ENCODE results near the gene SH3RF3. TPM values are rescaled to one million over a fixed set of nuclear protein-coding genes. Genes with fewer than 3 reads are reported as not detected.

SH3RF3 gene
- total RNA-seq, 1 donor from 2014 or later, result 0.23 TPM

DNA sequence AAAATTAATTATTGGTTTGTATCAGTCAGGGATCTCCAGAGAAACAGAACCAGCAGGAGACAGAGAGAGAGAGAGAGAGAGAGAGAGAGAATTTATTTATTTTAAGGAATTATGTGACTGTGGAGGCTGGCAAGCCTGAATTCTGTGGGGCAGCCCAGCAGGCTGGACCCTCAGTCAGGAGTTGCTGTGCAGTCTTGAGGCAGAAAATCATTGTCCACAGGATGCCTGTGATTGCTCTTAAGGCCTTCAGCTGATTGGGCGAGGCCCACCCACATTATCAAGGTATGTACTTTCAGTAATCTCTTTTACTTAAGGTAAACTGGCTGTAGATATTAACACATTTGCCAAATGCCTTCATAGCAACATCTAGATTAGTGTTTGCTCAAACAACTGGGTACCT, 329.5 kb downstream of the SH3RF3 start:
- intact Hi-C loops (cut with micrococcal nuclease), result no loop called here

DNA sequence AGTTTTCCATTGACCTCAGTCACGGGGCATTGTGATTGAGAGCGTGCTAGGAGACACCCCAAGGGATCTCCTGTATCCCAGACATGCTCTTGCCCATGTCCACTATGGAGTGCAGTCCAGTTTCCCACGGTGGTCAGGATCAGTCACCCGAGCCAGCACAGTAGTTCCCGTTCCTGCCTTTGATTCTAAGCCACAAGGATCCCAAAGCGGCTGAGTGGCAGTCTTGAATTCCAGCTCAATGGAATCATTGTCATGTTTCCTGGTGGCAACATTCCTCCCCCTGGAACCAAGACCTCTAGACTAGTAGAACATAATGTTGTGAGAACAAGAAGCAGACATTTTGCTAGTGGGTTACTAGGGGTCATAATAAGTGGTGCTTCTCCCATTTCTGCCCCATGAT, 330.5 kb downstream of the SH3RF3 start:
- intact Hi-C loops (cut with micrococcal nuclease), result no loop called here

DNA sequence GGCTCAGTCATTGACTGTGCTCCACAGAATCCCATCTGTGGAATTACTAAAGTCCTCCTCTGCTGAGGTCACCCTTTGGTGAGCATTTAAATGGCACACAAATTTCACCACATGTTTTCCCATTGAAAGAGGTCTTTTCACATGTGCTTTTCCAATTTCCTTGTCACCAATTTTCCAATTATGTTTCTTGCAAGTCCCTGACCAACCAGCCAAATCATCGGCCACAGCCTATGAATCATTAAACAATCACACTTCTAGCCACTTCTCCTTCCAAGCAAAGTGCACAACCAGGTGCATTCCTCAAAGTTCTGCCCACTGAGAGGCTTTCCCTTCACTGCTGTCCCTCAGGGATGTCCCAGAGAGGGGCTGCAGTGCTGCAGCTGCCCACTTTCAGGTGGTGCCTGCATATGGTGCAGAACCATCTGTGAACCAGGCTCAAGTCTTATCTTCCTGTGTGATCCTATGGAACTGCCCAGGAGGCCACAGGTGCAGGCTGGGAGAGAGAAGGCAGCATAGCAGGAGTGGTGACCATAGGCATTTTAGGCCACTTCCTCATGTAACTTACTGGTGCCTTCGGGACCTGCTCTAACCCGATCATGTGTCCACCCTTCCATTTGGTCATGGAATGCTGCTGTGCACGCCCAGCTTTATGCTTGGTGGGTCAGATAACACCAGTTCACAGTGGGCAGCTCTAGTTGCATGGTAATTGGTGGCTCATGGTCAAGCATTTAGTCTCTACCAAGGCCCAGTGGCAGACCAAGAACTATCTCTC, 331.7 kb downstream of the SH3RF3 start:
- intact Hi-C loops (cut with micrococcal nuclease), result no loop called here

DNA sequence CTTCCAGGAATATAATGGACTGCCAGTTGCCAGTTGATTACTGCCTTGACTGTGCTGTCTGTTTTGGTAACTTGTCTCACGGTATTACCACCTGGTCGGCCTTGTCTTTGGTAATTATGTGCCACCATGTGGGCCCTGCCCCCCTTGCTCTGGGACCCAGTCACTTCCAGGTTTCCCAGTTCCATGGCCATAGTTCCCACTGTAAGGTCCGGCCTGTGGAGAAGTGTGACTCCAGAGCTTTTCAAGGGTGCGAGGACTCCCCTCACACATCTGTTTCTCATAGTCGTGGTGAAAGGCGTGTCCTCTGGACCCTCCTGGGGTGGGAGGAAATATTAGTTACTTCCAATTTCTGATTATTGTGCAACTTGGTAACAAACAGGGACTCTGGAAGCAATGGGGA, 334.2 kb downstream of the SH3RF3 start:
- intact Hi-C loops (cut with micrococcal nuclease), result no loop called here

DNA sequence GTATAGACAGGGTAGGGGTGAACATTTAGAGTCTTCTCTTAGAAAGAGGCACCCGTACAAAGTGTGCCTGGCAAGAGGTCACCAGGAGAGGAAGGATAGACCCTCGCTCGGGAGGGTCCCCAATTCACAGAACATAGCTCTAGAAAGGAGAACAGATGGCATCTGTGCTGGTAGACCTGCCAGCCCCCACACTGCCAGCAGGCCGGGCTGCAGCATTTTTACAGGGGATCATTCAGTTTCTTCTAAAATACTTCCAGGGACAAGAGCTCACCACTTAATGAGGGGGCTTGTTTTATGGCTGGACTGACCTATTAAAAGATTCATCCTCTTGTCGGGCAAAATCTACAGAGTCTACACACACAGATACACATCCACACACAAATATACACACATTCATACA, 334.9 kb downstream of the SH3RF3 start:
- intact Hi-C loops (cut with micrococcal nuclease), result no loop called here

DNA sequence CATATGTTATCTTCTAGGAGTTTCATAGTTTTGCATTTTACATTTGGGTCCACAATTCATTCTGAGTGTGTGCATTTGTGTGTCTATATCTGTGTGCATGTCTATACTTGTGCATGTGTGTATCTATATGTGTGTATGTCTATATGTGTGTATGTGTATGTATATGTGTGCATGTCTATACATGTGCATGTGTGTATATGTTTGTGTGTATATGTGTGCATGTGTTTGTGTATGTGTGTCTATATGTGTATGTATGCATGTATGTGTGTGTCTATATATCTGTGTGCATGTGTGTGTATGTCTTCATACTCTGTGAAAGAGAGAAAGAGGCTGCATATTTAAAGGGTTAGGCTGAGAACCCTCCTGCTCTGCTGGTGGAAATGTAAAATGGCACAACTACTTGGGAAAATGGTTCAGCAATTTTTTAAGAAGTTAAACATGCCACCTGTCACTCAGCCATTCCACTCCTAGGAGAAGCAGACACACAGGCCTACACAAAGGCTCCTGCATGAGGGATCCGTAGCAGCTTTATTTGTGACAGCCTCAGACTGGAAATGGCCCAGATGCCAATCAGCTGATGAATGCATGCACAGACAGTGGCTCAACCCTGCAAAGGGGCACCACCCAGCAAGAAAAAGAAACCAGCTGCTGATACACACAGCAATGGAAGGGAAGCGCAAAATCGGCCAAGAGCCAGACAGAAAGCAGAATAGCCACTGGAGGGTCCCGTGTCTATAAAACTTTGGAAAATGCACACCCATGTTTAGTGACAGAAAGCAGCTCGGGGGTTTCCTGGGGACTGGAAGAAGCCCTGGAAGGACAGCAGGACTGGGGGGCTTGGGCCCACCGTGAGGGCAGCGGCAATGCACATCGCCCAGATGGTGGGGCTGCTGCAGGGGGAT, 337.9 kb downstream of the SH3RF3 start:
- intact Hi-C loops (cut with micrococcal nuclease), result no loop called here

DNA sequence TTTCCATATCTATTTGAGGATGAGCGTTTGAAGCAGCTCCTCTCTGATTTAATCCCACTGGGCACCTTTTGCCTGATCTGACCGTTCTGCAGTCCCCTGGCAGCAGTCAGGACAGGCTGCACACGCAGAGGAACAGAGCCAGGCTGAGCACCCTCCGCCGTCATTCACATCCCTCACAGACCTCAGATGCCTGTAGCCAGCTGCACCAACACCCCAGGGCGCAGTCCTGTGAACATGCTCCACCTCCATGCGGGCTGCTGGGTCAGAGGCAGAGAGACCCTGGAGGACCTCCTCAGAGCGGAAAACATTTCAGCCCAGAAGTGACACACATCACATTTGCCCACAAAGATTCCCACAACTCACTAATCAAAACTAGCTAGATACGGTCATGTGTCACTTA, 338.7 kb downstream of the SH3RF3 start:
- intact Hi-C loops (cut with micrococcal nuclease), result no loop called here

DNA sequence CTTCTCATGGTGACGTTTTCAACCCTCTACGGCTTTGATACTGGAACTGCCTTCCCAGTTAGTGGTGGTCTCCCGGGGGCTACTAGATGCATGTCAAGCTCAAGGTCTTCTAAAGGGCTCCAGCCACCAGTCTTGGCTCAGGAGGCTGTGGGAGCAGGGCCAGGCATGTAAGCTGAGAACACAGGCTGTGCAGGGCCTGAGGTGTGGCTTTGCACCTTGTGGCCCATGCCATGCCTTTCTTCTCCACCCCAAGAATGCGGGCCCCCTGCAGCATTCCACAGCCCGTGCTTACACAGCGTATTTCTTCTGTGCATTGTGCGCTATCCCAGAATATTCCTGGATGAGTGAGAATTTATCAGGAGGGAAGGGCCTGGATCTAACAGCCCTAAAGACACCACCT, 339.9 kb downstream of the SH3RF3 start:
- intact Hi-C loops (cut with micrococcal nuclease), result no loop called here

DNA sequence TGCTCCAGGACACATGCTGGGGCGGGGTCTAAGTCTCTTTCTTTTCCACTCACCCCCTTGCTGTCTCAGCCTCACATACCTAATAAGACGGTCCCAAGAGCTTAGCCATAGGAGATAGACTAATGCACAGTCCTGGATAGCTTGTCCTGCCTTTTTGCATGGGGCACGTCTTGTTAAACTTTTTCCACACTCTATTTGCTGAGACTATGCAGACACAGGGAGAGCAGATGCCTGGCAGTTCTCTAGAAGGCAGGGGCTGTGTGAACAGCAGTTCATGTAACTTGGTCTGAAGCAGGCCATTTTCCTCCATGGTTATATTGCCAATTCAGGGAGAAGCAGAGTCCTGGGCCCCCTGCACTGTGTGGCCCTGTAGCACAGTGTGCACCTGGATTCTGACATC, 342.7 kb downstream of the SH3RF3 start:
- intact Hi-C loops (cut with micrococcal nuclease), result no loop called here

DNA sequence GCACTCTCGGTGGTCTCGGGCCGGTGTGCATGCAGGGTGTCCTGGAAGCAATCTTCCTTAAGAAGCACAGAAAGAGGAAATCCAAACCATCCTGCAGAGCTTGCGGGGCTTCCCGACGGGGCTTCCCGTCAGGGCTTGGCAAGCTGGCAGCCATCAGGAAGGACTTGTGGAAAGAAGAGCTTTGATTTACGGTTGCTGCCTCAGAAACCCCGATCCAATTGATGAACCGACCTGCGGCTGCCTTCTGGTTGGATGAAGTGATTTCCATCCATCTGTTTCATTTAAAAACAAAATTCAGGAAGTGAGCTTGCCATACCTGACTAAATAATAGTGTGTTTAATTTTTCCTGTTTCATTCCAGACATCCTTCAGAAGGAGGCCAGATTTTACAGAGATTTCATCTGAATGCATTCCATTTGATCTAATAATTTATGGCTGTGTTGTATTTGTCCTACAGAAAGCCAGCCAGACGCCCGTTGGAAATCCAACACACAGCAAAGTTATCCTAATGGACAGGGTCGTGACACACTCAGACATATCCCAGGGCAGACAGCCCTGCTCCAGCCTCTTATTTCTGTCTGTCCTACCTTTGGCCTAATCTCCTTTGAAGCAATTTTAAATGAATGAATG, 343.4 kb downstream of the SH3RF3 start:
- intact Hi-C loops (cut with micrococcal nuclease), result no loop called here

DNA sequence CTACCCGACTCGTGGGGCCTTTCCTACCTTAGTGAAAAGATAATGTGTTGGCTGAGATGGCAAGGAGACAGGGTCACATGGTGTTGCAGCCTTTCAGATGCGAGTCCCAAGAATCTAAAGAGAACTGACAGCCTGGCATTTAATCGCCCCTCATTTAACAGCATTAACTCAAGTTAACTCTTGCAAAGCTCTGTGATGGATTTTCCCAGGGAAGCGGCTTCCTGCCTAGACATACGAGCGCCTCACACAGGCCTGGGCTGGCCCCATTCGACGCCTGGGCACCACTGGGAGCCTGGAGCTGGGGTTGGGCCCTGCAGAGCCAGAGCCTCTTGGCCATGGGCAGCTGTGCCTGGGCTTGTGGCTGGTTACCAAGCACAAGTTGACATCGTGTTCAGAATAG, 344.0 kb downstream of the SH3RF3 start:
- intact Hi-C loops (cut with micrococcal nuclease), result no loop called here

DNA sequence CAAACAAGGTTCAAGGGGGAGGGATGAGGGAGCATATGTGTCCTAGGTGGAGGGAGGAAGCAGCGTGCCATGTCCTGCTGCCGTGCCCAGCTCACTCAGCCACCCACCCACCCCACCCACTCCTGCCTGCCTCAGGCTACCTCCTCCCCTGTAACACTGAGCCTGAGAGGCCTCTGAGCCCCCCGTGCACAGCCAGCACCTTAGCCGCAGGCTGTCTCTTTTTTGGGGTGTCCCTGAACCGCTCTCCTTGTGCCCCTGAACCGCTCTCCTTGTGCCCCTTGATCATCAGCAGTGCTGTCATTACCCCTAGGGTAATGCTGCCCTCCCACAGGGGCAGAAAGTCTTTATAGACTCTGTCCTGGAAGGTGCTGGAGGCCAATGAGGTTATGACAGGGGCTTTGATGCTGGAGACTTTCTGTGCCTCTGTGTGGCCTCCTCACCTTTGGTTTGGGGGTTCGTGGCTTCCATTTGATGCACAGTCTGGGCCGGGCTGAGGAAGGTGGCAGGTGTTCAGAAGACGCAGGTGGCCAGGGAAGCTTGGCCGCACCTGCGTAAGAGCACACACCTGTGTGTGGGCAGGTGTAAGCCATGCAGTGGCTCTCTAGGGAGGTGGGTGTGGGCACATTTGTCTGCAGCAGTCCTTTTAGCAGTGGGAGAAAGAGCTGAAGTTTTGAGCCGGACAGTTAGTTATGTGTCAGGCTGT, 344.8 kb downstream of the SH3RF3 start:
- intact Hi-C loops (cut with micrococcal nuclease), result no loop called here

DNA sequence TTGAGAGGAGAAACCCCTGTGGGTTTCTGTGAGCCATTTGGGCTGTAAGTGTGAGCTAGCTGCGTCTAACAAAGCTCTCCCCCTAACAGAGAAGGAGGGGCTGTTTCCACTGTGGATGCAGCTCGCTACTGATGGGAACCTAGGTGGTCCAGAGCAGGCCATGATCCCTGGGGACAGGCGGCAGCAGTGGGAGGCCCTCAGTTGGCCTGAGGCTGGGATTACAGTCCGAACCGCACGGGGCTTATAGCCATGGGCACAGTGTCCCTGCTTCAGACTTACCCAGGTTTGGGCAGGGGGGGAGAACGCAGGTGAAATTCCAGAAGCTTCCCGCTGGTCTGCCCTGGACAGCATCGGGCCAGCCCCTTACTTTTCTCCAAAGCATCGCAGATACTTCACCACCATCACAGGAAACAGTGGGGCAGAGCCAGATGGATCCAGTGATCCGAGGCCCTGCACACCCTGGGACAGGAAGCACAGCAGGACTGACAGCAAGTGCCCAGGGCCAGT, 345.4 kb downstream of the SH3RF3 start:
- intact Hi-C loops (cut with micrococcal nuclease), result no loop called here

DNA sequence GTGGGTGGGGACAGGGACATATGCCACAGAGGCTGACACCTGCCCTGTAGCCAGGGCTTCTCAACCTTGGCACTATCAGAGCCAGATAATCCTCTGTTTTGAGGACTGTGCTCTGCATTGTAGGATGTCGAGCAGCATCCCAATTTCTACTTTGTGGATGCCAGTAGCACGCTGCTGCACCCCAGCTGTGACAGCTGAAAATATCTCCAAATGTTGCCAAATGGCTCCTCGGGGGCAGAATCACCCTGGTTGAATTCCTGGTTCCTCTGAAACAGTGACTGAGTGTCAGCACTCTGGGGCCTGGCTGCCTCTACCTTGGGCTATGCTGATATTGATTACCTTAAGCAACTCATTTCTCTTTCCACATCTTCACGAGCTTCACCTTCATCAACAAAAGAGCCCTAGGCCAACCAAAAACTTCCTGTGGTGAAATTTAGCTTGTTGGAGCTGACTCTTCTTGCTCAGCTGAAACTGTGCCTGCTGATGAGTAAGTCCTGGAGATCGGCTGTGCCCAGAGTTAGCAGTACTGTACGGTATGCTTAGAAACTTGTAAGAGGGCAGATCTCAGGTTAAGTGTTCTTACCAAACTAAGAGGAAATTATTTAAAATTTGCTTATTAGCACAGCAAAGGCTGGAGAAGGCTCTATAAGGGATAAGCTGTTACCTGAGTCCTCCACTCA, 346.7 kb downstream of the SH3RF3 start:
- intact Hi-C loops (cut with micrococcal nuclease), result no loop called here

DNA sequence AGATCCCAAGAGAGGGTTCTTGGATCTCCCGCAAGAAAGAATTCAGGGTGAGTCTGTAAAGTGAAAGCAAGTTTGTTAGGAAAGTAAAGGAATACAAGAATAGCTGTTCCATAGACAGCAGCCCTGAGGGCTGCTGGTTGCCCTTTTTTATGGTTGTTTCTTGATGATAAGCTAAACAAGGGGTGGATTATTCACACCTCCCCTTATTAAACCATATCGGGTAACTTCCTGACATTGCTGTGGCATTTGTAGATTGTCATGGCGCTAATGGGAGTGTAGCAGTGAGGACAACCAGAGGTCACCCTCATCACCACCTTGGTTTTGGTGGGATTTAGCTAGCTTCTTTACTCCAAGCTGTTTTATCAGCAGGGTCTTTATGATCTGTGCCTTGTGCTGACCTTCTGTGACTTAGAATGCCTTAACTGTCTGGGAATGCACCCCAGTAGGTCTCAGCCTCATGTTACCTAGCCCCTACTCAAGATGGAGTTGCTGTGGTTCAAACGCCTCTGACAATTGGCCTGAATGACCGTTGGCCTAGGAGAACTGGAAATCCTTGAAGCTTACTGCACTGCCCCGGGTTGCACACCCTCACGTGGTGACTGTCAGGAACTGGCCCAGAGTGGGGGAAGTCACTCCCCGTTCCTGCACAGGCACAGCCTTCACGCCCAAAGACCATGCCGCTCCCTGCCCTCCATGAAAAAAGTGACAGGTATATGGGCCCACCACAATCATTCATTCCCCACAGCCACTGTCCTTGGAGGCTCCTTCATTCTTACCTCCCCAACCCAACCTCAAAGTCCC, 347.8 kb downstream of the SH3RF3 start:
- intact Hi-C loops (cut with micrococcal nuclease), result no loop called here

DNA sequence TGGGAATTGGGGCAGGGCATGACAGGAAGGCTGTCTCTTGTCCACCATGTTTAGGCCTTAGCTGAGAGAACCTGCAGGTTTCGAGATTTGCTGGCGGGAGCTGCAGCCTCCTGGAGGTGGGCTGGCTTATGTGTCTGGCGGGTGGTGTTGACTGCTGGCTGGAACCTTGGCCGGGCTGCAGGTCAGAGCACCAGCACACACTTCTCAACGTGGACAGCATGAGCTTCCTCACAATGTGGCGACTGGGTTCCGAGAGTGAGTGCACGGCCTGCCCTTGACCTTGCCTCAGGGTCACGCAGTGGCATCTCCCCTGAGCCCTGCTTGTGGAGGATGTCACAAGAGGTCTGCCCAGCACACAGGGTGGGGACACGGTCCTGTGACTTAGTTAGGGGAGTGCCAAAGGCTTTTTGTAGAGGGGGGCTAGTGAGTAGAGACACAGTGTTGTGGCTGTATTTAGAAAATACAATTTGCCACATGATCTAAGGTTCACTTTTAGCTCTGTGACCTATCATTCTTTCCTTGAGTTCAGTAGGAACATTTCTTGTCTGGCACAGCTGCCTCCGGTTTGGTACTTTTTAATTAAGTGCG, 350.0 kb downstream of the SH3RF3 start:
- intact Hi-C loops (cut with micrococcal nuclease), result no loop called here

DNA sequence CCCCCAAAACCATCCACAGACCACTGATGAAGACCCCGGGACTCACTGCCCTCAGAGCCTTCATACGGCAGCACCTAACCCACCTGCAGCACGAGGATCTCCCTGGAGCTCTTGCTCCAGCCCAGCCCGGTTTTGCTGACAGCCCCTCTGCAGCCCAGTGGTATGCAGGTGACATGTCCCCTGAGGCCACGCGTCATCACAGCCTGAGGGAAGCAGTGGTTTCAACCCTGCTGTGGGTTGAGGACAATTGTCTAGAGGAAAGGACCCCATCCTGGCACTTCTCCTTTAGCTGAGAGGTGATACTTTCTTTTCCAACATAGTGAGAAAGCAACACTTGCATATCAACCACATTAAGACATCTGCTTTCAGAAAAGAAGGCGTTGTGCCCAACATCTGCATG, 350.8 kb downstream of the SH3RF3 start:
- intact Hi-C loops (cut with micrococcal nuclease), result no loop called here

DNA sequence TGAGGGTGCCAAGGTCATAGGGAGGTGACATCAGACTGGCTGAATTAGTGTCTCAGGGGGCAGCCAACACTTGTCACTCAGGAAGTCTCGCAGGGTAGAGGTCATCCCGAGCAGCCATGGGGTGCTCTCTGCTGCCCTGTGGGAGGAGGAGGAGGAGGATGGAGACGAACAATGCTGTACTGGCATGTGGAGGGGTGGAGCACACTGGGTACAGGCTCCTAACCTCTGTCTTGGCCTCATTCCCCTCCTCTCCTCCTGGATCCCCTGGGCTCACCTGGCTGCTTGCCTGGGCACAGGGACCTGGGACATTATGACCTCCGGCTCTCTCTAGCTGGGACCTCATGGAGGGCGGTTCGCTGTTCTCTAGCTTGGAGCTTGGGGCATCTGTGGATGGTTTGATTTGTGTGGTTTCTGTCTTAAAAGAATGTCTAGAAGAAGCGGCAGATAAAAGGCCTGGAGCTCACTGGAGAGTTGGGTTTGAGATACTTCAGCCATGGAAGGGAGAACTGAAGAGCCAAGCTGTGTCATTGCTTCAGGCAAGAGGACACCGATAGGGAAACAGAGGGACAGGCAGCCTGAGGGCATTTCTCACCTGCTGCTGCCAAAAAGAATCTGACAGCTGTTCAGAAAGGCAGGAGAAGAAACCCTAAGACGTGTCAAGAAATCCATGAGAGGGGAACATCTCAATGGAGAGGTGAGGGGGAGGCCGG, 351.6 kb downstream of the SH3RF3 start:
- intact Hi-C loops (cut with micrococcal nuclease), result no loop called here

DNA sequence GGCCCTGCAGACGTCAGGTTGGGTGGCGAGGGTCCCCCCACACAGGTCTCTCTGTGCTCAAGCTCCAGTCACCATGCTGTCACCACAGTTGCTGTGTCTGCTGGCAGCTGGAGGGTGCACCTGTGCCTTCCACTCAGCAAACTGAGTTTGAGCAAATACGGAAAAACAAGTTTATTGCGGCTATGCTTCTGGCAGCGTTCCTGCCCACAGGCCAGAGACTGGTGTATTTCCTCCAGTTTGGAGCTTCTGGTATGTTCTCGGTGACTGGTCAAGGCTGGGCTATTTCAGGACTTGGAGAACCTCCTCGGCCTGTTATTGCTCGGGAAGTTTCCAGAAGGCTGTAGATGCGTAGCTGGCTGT, 352.2 kb downstream of the SH3RF3 start:
- intact Hi-C loops (cut with micrococcal nuclease), result no loop called here

Data from T-helper 2 cell treated with Interferon-gamma antibody and Interleukin-4, amounts not matched to agents 100 ng/mL and 5 ng/mL, for 36 hours (primary cell).